IPS-NIHi11 (cell line): ENCODE data around the gene HS3ST4.
"Not testable (repeated sequence)": the region's sequence is repeated elsewhere in the genome, so short reads cannot be mapped to it uniquely, and the experiment has no call there.

Source experiments
- DNase-seq: peaks from one replicate; pipeline ENCODE4 v3.0.0; 2012; ENCODE audit warnings: mixed read lengths, low spot score

Gene HS3ST4

GRCh38 chr16:25730396-25730795 lies 38.6 kb downstream of the HS3ST4 start:
- DNase-seq: no peak

- no peak for DNase-seq
Observed at GRCh38 chr16:25734430-25735385, 42.9 kb downstream of the HS3ST4 start.

- DNase-seq: no peak
Observed at GRCh38 chr16:25735645-25736044, 43.9 kb downstream of the HS3ST4 start.

- DNase-seq: peak; percentile 57
Observed at GRCh38 chr16:25747160-25747758, 55.5 kb downstream of the HS3ST4 start.

- DNase-seq: no peak
Observed at GRCh38 chr16:25748092-25748654, 56.4 kb downstream of the HS3ST4 start.

- DNase-seq: no peak
Observed at GRCh38 chr16:25750488-25751216, 58.9 kb downstream of the HS3ST4 start.

GRCh38 chr16:25751230-25751835 lies 59.6 kb downstream of the HS3ST4 start:
- no peak for DNase-seq

GRCh38 chr16:25764466-25764865 lies 72.7 kb downstream of the HS3ST4 start:
- DNase-seq: no peak

GRCh38 chr16:25771216-25771615 lies 79.5 kb downstream of the HS3ST4 start:
- no peak for DNase-seq

GRCh38 chr16:25771812-25772568 lies 80.2 kb downstream of the HS3ST4 start:
- no peak for DNase-seq

GRCh38 chr16:25776214-25776613 lies 84.5 kb downstream of the HS3ST4 start:
- DNase-seq: not testable (repeated sequence)

GRCh38 chr16:25783226-25783625 lies 91.5 kb downstream of the HS3ST4 start:
- DNase-seq: no peak

GRCh38 chr16:25785361-25785760 lies 93.6 kb downstream of the HS3ST4 start:
- DNase-seq: no peak

- no peak for DNase-seq
Observed at GRCh38 chr16:25786748-25787147, 95.0 kb downstream of the HS3ST4 start.

GRCh38 chr16:25788637-25789036 lies 96.9 kb downstream of the HS3ST4 start:
- no peak for DNase-seq

- no peak for DNase-seq
Observed at GRCh38 chr16:25796239-25796638, 104.5 kb downstream of the HS3ST4 start.

GRCh38 chr16:25798065-25798464 lies 106.3 kb downstream of the HS3ST4 start:
- no peak for DNase-seq

- no peak for DNase-seq
Observed at GRCh38 chr16:25799816-25800215, 108.1 kb downstream of the HS3ST4 start.

- no peak for DNase-seq
Observed at GRCh38 chr16:25812215-25812614, 120.5 kb downstream of the HS3ST4 start.

GRCh38 chr16:25817295-25817694 lies 125.5 kb downstream of the HS3ST4 start:
- DNase-seq: no peak

GRCh38 chr16:25817876-25818275 lies 126.1 kb downstream of the HS3ST4 start:
- no peak for DNase-seq
